Uterus (tissue), 4 donors: ENCODE results near the gene SS18. TPM values are rescaled to one million over a fixed set of nuclear protein-coding genes. Genes with fewer than 3 reads are reported as not detected.

Experiments
- DNase-seq, 2 donors: peaks; one replicate each; pipeline ENCODE4 v3.0.0-alpha.2; 2019 to 2020
- H3K27ac ChIP-seq, 2 donors: fragments of 200-600 bp; sonication (generic); 1 replicate in 1 of 2; 2 replicates in 1 of 2; pipeline ENCODE4 v1.5.1; 2016 to 2018
- H3K27me3 ChIP-seq, 2 donors: fragments of 200-600 bp; sonication (generic); one replicate each; pipeline ENCODE4 v1.5.1; 2018 to 2019; ENCODE audit warnings: control low read depth in 1 of 2
- H3K36me3 ChIP-seq, 2 donors: fragments of 200-600 bp; sonication (generic); one replicate each; pipeline ENCODE4 v1.5.1; 2019; ENCODE audit warnings: control low read depth in 1 of 2
- H3K4me1 ChIP-seq, 2 donors: fragments of 200-600 bp; sonication (generic); one replicate each; pipeline ENCODE4 v1.5.1; 2018 to 2019; ENCODE audit warnings: control low read depth in 1 of 2
- H3K4me3 ChIP-seq, 2 donors: fragments of 200-600 bp; sonication (generic); 1 replicate in 1 of 2; 2 replicates in 1 of 2; pipeline ENCODE4 v1.5.1; 2018 to 2019; ENCODE audit warnings: mild to moderate bottlenecking in 1 of 2
- H3K9me3 ChIP-seq, 2 donors: fragments of 200-600 bp; sonication (generic); one replicate each; pipeline ENCODE4 v1.5.1; 2019; ENCODE audit warnings: control low read depth in 1 of 2
- POLR2A ChIP-seq, 2 donors: fragments of 450-650 bp; IDR thresholded peaks; one replicate each; pipeline ENCODE4 v1.6.1; 2016; ENCODE audit warnings: antibody characterized with exemption in 2 of 2, mild to moderate bottlenecking in 1 of 2, moderate library complexity in 1 of 2
- intact Hi-C: fragments of 100-400 bp; cut with DNase I; formaldehyde crosslinking; loops from one replicate; pipeline ENCODE4 v1.15.1; 2023; ENCODE audit warnings: low total_unique reads
- total RNA-seq, 4 donors: library from RNA; depleted of rRNA in 3 of 4; stranded (reverse); fragments of >200 nt in 3 of 4; gene quantifications; one replicate each; pipeline versions ENCODE4 v1.1.0 to v1.2.4, GENCODE V29; 2014 to 2023
- TF ChIP-seq, protein P1 (sequence below), 4 experiments: fragments of 200-600 bp in 2 of 4; fragments of 450-650 bp in 2 of 4; sonication (generic) in 2 of 4; IDR thresholded peaks; one replicate each; pipeline ENCODE4 v1.5.1; 2016 to 2019; ENCODE audit warnings: antibody characterized with exemption in 4 of 4, mild to moderate bottlenecking in 2 of 4, moderate library complexity in 1 of 4
- donor health status: DM: yes; HTN: yes; CAD: no.

Gene SS18
- total RNA-seq, 4 donors from 2014 or later = 34.7 to 188 (median 91.9) TPM

DNA sequence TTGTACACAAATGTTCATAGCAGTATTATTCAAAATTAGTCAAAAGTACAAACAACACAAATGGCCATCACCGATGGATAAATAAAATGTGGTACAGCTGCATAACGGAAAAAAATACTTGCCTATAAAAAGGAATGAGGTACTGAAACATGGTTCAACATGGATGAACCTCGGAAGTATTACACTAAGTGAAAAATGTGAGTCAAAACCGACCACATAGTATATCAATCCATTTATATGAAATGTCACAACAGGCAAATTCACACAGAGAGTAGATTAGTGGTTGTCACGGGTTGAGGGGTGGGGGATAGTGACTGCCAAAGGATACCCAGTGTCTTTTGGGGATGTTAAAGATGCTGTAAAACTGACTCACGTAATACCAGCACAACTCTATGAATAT is 3.5 kb downstream of the SS18 start:
- Histone ChIP-seq H3K27me3 (no peaks in the 10 kb centered on the region), H3K4me3 (no peak overlapping the region), H3K9me3 (no peaks in the 10 kb centered on the region), H3K36me3 (no peaks in the 10 kb centered on the region), H3K27ac (no peak overlapping the region), H3K4me1 (peaks cover 8 to 13% of the 10 kb centered on the region in 2 donors)
- no peak for DNase-seq
- intact Hi-C loops = no loop called here
- TF ChIP-seq, protein P1, sequence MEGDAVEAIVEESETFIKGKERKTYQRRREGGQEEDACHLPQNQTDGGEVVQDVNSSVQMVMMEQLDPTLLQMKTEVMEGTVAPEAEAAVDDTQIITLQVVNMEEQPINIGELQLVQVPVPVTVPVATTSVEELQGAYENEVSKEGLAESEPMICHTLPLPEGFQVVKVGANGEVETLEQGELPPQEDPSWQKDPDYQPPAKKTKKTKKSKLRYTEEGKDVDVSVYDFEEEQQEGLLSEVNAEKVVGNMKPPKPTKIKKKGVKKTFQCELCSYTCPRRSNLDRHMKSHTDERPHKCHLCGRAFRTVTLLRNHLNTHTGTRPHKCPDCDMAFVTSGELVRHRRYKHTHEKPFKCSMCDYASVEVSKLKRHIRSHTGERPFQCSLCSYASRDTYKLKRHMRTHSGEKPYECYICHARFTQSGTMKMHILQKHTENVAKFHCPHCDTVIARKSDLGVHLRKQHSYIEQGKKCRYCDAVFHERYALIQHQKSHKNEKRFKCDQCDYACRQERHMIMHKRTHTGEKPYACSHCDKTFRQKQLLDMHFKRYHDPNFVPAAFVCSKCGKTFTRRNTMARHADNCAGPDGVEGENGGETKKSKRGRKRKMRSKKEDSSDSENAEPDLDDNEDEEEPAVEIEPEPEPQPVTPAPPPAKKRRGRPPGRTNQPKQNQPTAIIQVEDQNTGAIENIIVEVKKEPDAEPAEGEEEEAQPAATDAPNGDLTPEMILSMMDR (IDR thresholded peaks at IDR 0.05) = no peak
- no peak for TF ChIP-seq POLR2A (IDR thresholded peaks at IDR 0.05)

DNA sequence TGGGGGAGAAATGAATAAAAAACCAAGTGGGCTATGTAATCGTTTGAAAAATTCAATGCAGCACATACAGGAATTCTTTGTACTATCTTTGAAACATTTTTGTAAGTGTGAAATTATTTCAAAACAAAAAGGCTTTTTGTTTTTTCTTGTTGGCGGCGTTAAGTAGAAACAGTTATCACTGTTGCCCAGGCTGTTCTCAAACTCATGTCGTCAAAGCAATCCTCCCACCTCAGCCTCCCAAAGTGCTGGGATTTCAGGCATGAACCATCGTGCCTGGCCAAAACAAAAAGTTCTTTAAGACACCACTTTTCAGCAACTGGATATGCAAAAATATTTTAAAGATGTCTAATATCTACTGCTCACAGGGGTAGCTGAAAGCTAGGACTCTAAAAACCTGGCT is 5.4 kb downstream of the SS18 start:
- no peak overlapping the region for H3K4me3 ChIP-seq
- no peaks in the 10 kb centered on the region for H3K27me3 ChIP-seq
- intact Hi-C loops = no loop called here
- DNase-seq = no peak
- H3K4me1 ChIP-seq = peaks cover 8 to 13% of the 10 kb centered on the region in 2 donors
- H3K9me3 ChIP-seq = no peaks in the 10 kb centered on the region
- TF ChIP-seq, protein P1 (IDR thresholded peaks at IDR 0.05) = no peak
- no peak for TF ChIP-seq POLR2A (IDR thresholded peaks at IDR 0.05)
- no peaks in the 10 kb centered on the region for H3K36me3 ChIP-seq
- H3K27ac ChIP-seq = no peak overlapping the region

DNA sequence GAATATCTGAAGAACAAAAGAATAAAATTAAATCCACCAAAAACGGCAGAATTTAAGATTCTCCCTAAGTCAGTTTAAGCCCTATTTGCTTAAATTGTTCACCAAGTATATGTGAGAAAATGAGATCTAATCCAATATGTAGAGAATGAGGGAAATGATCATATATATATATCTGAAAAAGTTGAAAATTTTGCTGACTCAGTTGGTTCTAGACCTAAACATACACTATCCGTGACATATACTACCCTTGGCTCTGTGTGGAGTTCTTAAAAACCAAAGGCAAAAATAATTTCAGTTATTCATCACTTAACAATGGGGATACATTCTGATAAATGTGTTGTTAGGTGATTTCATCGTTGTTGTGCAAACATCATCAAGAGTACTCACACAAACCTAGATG is 7.3 kb downstream of the SS18 start:
- Histone ChIP-seq H3K4me3 (no peak overlapping the region), H3K36me3 (no peaks in the 10 kb centered on the region), H3K9me3 (no peaks in the 10 kb centered on the region), H3K4me1 (peaks cover 0 to 10% of the 10 kb centered on the region in 2 donors), H3K27me3 (no peaks in the 10 kb centered on the region), H3K27ac (no peak overlapping the region)
- no peak for DNase-seq
- TF ChIP-seq, protein P1 (IDR thresholded peaks at IDR 0.05) = no peak
- no peak for TF ChIP-seq POLR2A (IDR thresholded peaks at IDR 0.05)
- intact Hi-C loops = no loop called here

DNA sequence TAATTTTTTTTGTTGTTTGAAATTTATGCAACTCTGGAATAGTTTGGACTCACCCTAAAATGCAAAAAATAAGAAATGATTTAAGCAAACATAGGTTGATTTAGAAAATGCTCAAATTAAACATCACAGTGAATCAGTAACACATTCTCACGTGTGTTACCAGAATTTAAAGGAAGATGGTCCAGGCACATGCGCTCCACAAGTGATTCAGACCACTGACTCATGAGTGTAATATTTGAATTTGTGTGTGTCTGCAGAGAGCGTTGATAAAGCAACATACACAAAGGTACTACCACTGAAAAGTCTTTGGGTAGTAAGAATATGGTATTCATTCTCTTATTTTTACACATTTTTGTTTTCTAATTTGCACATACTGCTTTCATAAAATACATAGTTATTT is 7.9 kb downstream of the SS18 start:
- no peaks in the 10 kb centered on the region for H3K36me3 ChIP-seq
- H3K4me1 ChIP-seq = peaks cover 0 to 6% of the 10 kb centered on the region in 2 donors
- DNase-seq = no peak
- intact Hi-C loops = no loop called here
- H3K4me3 ChIP-seq = no peak overlapping the region
- no peaks in the 10 kb centered on the region for H3K9me3 ChIP-seq
- no peak for TF ChIP-seq POLR2A (IDR thresholded peaks at IDR 0.05)
- TF ChIP-seq, protein P1 (IDR thresholded peaks at IDR 0.05) = no peak
- no peak overlapping the region for H3K27ac ChIP-seq
- H3K27me3 ChIP-seq = no peaks in the 10 kb centered on the region

DNA sequence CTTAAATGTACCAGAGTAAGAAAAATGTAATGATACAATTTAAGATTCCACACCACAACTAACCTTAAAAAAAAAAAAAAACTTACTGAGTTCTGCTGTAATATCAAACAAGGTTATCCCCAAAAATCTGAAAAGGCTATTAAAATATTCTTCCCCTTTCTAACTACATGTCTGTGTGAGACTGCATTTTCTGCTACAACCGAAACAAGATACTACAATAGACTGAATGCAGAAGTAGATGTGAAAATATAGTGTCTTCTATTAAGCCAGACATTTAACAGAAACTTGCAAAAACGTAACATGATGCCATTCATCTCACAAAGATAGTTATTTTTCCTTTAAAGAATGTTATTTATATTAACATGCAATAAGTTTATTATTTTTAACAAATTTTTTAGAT is 16.2 kb downstream of the SS18 start:
- H3K4me1 ChIP-seq = no peaks in the 10 kb centered on the region

More for the DNA sequence above, 16.2 kb downstream of the SS18 start:
- Histone ChIP-seq H3K4me3 (no peak overlapping the region), H3K27me3 (no peaks in the 10 kb centered on the region), H3K36me3 (no peaks in the 10 kb centered on the region), H3K9me3 (peaks cover 0 to 13% of the 10 kb centered on the region in 2 donors), H3K27ac (no peak overlapping the region)
- TF ChIP-seq, protein P1 (IDR thresholded peaks at IDR 0.05) = no peak
- no peak for TF ChIP-seq POLR2A (IDR thresholded peaks at IDR 0.05)
- intact Hi-C loops = no loop called here
- no peak for DNase-seq
